ENCODE data around the gene KLK3. TPM values are rescaled to one million over a fixed set of nuclear protein-coding genes. Genes with fewer than 3 reads are reported as not detected.
A peak's percentile ranks its signal among the peaks of the same experiment; 100 is the strongest.

Gene KLK3
- total RNA-seq, 3 donors from 2014 or later (not counting 1 experiment from before 2014, with no cell fraction given), result not detected

DNA sequence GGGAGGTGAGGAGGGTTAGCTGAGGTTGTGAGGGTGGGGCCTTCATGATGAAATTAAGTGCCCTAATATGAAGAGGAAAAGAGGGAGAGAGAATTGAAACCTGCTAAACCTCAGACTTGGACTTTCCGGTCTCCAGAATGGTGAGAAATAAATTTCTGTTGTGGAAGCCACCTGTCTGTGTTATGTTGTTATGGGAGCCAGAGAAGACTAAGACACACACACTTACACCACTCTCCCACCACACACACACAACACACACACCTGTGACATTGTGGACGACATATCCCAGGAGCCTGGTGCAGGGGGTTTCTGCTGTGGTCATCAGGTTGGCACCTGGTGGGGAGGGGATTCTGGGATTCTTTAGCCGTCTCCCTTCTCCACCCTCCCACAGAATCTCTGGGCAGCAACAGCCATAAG is 42.5 kb downstream of the KLK3 start:
- Mint-ChIP-seq H3K27me3 (ENCODE audit: low read depth in 2 of 2) (peaks cover 4 to 5% of the 10 kb centered on the region in 2 donors), H3K9me3 (no peaks in the 10 kb centered on the region), H3K27ac (no peak overlapping the region), H3K4me1 (no peaks in the 10 kb centered on the region), H3K36me3 (no peaks in the 10 kb centered on the region), H3K4me3 (no peak overlapping the region)
- TF ChIP-seq, protein P1, sequence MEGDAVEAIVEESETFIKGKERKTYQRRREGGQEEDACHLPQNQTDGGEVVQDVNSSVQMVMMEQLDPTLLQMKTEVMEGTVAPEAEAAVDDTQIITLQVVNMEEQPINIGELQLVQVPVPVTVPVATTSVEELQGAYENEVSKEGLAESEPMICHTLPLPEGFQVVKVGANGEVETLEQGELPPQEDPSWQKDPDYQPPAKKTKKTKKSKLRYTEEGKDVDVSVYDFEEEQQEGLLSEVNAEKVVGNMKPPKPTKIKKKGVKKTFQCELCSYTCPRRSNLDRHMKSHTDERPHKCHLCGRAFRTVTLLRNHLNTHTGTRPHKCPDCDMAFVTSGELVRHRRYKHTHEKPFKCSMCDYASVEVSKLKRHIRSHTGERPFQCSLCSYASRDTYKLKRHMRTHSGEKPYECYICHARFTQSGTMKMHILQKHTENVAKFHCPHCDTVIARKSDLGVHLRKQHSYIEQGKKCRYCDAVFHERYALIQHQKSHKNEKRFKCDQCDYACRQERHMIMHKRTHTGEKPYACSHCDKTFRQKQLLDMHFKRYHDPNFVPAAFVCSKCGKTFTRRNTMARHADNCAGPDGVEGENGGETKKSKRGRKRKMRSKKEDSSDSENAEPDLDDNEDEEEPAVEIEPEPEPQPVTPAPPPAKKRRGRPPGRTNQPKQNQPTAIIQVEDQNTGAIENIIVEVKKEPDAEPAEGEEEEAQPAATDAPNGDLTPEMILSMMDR (IDR thresholded peaks at IDR 0.05), result no peak
- Histone ChIP-seq H3K4me1 (ENCODE audit: control insufficient read depth, insufficient read depth, low read length) (peaks cover 3% of the 10 kb centered on the region), H3K27ac (ENCODE audit: low read length) (peak overlapping the region; percentile 68), H3K36me3 (ENCODE audit: control insufficient read depth, insufficient read depth, low read length) (no peaks in the 10 kb centered on the region), H3K4me3 (ENCODE audit: low read length) (no peak overlapping the region), H3K9me3 (ENCODE audit: control insufficient read depth, insufficient read depth, low read length) (peaks cover 8% of the 10 kb centered on the region), H3K27me3 (ENCODE audit: control insufficient read depth, insufficient read depth, low read length) (no peaks in the 10 kb centered on the region)
- DNase-seq (no peak), ATAC-seq (no peak)
- WGBS (ENCODE audit: insufficient coverage), result no CpG with 5 or more reads among the region's 3 CpGs
- intact Hi-C loops (cut with micrococcal nuclease), result no loop called here

DNA sequence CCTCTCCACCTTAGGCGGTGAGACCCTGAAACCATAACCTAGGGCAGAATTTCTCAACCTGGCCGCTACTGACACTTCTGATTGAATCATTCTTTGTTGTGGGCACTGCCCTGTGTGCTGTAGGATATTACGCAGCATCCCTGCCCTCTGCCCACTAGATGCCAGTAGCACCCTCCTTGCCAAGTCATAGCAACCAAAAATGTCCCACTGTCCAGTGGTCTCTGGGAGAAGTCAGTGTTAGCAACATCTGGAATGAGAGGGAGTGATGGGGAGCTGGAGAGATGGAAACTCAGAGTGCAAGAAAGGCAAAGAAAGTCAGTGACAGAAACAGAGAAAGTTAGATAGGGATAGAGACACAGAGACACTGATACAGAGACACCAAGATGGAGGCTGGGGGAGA is 42.9 kb downstream of the KLK3 start:
- no peaks in the 10 kb centered on the region for H3K9me3 Mint-ChIP-seq
- H3K4me3 Mint-ChIP-seq, result no peak overlapping the region
- H3K4me1 Mint-ChIP-seq, result no peaks in the 10 kb centered on the region
- Histone ChIP-seq H3K27me3 (ENCODE audit: control insufficient read depth, insufficient read depth, low read length) (no peaks in the 10 kb centered on the region), H3K9me3 (ENCODE audit: control insufficient read depth, insufficient read depth, low read length) (peaks cover 8% of the 10 kb centered on the region), H3K4me3 (ENCODE audit: low read length) (no peak overlapping the region), H3K4me1 (ENCODE audit: control insufficient read depth, insufficient read depth, low read length) (peaks cover 3% of the 10 kb centered on the region), H3K27ac (ENCODE audit: low read length) (peak overlapping the region; percentile 68), H3K36me3 (ENCODE audit: control insufficient read depth, insufficient read depth, low read length) (no peaks in the 10 kb centered on the region)
- intact Hi-C loops (cut with micrococcal nuclease), result no loop called here
- no peaks in the 10 kb centered on the region for H3K36me3 Mint-ChIP-seq
- H3K27me3 Mint-ChIP-seq (ENCODE audit: low read depth in 2 of 2), result peaks cover 0 to 2% of the 10 kb centered on the region in 2 donors
- TF ChIP-seq, protein P1 (IDR thresholded peaks at IDR 0.05), result no peak
- no peak overlapping the region for H3K27ac Mint-ChIP-seq
- ATAC-seq, result no peak
- no peak for DNase-seq
- WGBS (ENCODE audit: insufficient coverage), result 87% methylated on average over 3 of the region's 3 CpGs

GRCh38 chr19:50898018-50898417 is 43.3 kb downstream of the KLK3 start:
- H3K36me3 Mint-ChIP-seq, result no peaks in the 10 kb centered on the region
- no peaks in the 10 kb centered on the region for H3K4me1 Mint-ChIP-seq
- Histone ChIP-seq H3K9me3 (ENCODE audit: control insufficient read depth, insufficient read depth, low read length) (peaks cover 8% of the 10 kb centered on the region), H3K27ac (ENCODE audit: low read length) (no peak overlapping the region), H3K4me3 (ENCODE audit: low read length) (no peak overlapping the region), H3K27me3 (ENCODE audit: control insufficient read depth, insufficient read depth, low read length) (no peaks in the 10 kb centered on the region), H3K36me3 (ENCODE audit: control insufficient read depth, insufficient read depth, low read length) (no peaks in the 10 kb centered on the region), H3K4me1 (ENCODE audit: control insufficient read depth, insufficient read depth, low read length) (peaks cover 3% of the 10 kb centered on the region)
- no peak for ATAC-seq
- intact Hi-C loops (cut with micrococcal nuclease), result no loop called here
- no peak for DNase-seq
- TF ChIP-seq, protein P1 (IDR thresholded peaks at IDR 0.05), result no peak
- peaks cover 0 to 2% of the 10 kb centered on the region in 2 donors for H3K27me3 Mint-ChIP-seq (ENCODE audit: low read depth in 2 of 2)
- no peak overlapping the region for H3K27ac Mint-ChIP-seq
- no peaks in the 10 kb centered on the region for H3K9me3 Mint-ChIP-seq
- no peak overlapping the region for H3K4me3 Mint-ChIP-seq
- 67% methylated on average over 4 of the region's 4 CpGs for WGBS (ENCODE audit: insufficient coverage)

GRCh38 chr19:50899569-50899968 is 44.9 kb downstream of the KLK3 start:
- Histone ChIP-seq H3K9me3 (ENCODE audit: control insufficient read depth, insufficient read depth, low read length) (peaks cover 5% of the 10 kb centered on the region), H3K27ac (ENCODE audit: low read length) (no peak overlapping the region), H3K36me3 (ENCODE audit: control insufficient read depth, insufficient read depth, low read length) (no peaks in the 10 kb centered on the region), H3K4me3 (ENCODE audit: low read length) (no peak overlapping the region), H3K27me3 (ENCODE audit: control insufficient read depth, insufficient read depth, low read length) (no peaks in the 10 kb centered on the region), H3K4me1 (ENCODE audit: control insufficient read depth, insufficient read depth, low read length) (peaks cover 3% of the 10 kb centered on the region)
- no peaks in the 10 kb centered on the region for H3K9me3 Mint-ChIP-seq
- TF ChIP-seq, protein P1 (IDR thresholded peaks at IDR 0.05), result no peak
- peaks cover 0 to 4% of the 10 kb centered on the region in 2 donors for H3K27me3 Mint-ChIP-seq (ENCODE audit: low read depth in 2 of 2)
- intact Hi-C loops (cut with micrococcal nuclease), result no loop called here
- WGBS (ENCODE audit: insufficient coverage), result 91% methylated on average over 3 of the region's 3 CpGs
- ATAC-seq, result no peak
- H3K4me1 Mint-ChIP-seq, result no peaks in the 10 kb centered on the region
- no peaks in the 10 kb centered on the region for H3K36me3 Mint-ChIP-seq
- H3K4me3 Mint-ChIP-seq, result no peak overlapping the region
- H3K27ac Mint-ChIP-seq, result no peak overlapping the region
- no peak for DNase-seq

Data from natural killer cell (primary cell).